ENCODE data around the gene FAM171A1.
"Not testable (repeated sequence)": the region's sequence is repeated elsewhere in the genome, so short reads cannot be mapped to it uniquely, and the experiment has no call there.

FAM171A1 gene

DNA sequence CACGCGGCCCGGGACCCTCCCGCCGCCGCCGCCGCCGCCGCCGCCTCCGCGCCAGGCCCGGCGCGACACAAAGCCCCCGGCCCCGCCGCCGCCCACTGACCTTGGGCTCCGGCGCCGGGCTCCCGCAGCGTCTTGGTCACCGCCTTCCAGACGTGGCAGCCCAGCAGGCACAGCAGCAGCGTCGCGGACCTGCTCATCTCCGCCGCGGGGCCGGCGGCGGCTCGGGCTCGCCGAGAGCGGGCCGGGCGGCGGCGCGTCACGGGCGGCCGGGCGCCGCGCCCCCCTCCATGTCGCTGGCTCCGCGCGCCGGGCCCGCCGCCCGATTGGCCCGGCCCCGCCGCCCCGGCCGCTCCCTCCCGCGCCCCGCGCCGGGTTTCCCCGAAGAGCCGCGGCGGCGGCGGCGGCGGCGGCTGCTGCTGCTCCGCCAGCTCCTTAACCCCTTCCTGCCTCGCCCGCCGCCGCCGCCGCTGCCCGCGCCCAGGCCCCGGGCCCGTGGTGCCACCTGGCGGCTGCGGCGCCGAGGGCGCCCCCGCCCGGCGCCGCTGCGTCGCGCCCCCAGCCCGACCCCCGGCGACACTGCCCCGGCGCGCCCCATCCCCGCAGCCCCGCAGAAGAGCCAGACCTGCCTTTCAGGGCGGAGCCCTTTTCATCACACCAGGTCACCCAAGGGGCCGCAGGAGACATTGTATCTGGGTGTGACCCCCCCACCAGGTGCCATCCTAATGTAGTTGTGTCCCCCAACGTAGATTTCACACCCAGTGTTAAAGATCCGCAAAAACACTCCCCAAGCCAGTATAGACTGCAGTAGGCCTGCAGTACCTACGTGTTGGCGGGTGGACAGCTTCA, at the start of gene FAM171A1:
Gene FAM171A1, minus strand, starts transcription at position 434 of the 846 bp plus-strand sequence. Its CDS starts 237 bp downstream, at position 197.
- DNase-seq: no peak

GRCh38 chr10:15420858-15421257, 49.8 kb upstream of the FAM171A1 start:
- no peak for DNase-seq

DNA sequence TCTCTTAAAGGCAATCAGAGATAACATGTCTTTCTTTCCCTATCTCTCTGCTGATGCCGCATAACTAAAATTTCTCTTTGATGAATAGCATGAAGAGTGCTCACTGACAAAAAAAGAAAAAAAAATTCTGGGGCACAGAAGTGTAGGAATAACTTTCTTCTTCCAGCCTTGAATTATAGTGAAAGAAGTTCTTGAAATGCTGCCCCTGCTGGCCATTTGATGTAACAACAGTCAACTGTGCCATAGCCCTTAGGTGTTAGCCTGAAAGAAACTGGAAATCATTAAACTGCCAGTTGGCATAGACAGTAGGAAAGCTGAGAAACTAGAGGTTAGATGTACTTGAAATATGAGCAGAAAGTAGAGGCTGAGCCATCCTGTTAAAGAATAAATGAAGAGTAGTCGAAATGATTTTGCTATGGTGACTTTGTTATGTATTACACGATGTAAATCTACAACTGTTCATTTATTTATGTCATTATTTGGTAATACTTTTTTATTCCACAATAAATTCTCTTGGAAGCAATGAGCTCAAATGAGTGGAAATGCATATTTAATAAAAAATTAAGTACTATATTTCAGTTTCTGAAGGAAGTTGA, 48.3 kb upstream of the FAM171A1 start:
- DNase-seq: no peak

DNA sequence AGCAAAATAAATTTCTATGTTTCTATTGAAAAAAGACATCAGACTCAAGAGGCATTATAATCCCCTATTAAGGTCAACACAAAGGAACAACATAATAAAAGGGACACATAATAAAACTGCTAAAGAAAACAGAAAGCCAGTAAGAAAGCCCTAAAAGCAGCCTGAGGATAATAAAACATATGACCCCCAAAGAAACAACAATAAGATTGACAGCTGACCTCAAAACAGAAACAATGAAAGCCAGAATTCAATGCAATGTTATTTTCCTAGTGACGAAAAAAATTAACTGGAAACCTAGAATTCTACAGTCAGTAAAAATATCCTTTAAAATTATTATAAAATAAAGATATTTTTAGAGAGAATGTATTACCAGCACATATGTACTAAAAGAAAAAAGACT, 44.9 kb upstream of the FAM171A1 start:
- DNase-seq: no peak

- no peak for DNase-seq
Observed at GRCh38 chr10:15411010-15411409, 39.9 kb upstream of the FAM171A1 start.

DNA sequence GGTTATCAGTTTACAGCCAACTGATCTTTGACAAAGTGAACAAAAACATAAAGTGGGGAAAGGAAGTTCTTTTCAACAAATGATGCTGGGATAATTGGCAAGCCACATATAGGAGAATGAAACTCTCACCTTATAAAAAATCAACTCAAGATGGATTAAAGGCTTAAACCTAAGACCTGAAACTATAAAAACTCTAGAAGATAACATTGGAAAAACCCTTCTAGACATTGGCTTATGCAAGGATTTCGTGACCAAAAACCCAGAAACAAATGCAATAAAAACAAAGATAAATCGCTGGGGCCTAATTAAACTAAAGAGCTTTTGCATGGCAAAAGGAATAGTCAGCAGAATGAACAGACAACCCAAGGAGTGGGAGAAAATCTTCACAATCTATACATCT, 38.3 kb upstream of the FAM171A1 start:
- not testable (repeated sequence) for DNase-seq

- DNase-seq: no peak
Observed at GRCh38 chr10:15408557-15408956, 37.5 kb upstream of the FAM171A1 start.

DNA sequence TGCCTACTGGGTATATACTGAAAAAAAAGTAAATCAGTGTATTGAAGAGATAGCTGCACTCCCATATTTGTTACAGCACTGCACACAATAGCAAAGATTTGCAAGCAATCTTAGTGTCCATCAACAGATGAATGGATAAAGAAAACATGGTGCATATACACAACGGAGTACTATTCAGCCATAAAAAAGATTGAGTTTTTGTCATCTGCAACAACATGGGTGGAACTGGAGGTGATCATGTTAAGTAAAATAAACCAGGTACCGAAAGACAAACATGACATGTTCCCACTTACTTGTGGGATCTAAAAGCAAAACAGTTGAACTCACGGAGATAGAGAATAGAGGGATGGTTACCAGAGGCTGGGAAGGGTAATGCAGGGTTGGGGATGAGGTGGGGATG, 34.2 kb upstream of the FAM171A1 start:
- no peak for DNase-seq

- no peak for DNase-seq
Observed at GRCh38 chr10:15401382-15401781, 30.3 kb upstream of the FAM171A1 start.

DNA sequence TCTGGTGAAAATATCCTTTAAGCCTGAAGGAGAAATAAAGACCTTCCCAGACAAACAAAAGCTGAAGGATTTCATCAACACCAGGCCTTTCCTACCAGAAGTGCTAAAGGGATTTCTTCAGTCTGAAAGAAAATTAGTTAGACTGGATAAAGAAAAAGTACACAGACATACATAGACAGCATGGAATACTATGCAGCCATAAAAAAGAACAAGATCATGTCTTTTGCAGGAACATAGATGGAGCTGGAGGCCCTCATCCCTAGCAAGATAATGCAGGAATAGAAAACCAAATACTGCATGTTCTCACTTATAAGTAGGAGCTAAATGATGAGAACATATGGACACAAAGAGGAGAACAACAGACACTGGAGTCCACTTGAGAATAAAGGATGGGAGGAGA, 29.4 kb upstream of the FAM171A1 start:
- DNase-seq: not testable (repeated sequence)

DNA sequence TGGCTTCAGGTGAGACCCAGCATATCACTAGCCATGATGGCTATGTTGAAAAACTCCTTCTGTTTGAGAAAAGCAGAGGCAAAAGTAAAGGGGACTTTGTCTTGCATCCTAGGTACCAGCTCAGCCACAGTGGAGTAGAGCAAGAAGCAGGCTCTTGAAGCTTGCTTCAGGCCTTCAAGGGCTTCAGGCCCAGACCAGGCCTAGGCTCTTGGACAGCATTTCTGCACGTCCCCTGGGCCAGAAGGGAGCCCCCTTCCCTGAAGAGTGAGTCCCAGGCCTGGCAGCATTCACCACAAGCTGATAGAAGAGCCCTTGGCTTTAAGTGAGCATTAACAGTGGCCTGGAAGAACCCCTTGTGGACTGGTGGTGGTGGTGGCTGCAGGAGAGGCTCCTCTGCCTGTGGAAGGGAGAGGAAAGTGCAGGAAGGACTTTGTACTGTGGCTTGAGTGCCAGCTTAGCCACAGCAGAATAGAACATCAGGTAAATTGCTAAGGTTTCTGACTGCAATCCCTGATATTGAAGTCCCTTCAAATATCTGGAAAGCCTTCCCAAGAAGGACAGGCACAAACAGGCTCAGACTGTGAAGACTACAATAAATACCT, 28.1 kb upstream of the FAM171A1 start:
- DNase-seq: no peak

GRCh38 chr10:15395935-15396334, 24.8 kb upstream of the FAM171A1 start:
- DNase-seq: no peak

GRCh38 chr10:15393139-15393825, 22.2 kb upstream of the FAM171A1 start:
- no peak for DNase-seq

GRCh38 chr10:15391491-15391890, 20.4 kb upstream of the FAM171A1 start:
- DNase-seq: no peak

GRCh38 chr10:15388172-15388571, 17.1 kb upstream of the FAM171A1 start:
- not testable (repeated sequence) for DNase-seq

GRCh38 chr10:15387021-15387420, 15.9 kb upstream of the FAM171A1 start:
- DNase-seq: no peak

GRCh38 chr10:15385552-15386455, 14.7 kb upstream of the FAM171A1 start:
- no peak for DNase-seq

GRCh38 chr10:15381420-15381819, 10.3 kb upstream of the FAM171A1 start:
- DNase-seq: no peak

DNA sequence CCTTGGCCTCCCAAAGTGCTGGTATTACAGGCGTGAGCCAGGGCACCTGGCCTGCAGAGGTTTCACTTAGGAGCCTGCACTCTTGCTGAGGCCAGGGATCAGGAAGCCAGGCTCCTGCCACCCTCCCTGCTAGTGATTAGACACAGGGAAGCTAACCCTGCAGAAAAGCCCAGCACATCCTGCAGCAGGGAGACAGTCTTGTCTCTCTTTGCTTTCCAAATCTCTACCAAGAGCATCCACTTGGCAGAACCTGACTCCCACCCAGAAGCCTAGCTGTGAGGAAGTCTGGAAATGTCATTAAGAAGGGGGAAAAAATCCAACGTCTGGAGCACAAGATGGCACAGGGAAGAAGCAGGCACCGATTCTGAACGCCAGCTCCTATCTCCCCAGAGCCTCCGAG, 8.0 kb upstream of the FAM171A1 start:
- DNase-seq: no peak

DNA sequence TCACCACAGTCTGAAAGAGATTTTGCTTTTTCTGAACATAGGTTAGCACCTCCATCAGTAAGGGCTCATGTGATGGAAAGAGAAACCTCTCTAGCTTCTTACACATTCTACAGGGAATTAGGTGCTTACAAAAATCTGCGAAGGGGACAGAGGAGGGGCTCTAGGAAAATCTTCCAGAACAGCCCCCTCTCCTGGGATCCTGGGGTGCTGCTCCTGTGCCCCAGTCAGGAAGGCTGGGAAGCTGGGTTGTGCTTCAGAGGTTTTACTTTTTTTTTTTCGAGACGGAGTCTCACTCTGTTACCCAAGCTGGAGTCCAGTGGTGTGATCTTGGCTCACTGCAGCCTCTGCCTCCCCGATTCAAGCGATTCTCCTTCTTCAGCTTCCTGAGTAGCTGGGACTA, 7.5 kb upstream of the FAM171A1 start:
- no peak for DNase-seq

DNA sequence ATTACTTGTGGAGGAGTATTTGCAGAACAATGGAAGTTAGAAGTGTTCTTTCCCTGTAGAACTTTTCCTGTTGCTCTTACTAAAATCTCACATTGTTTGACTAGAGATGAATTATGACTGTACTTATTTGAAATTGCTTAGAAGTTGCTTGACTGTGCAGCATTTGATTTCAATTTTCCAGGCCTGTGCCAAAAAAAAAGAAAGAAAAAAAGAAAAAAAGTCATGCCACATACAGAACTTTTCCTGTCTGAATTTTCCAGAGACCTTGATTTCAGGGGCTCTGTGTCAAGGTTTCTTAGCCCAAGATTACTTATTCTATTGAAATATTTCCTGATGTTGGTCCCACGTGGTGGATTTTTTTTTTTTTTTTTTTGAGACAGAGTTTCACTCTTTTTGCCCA, 3.5 kb upstream of the FAM171A1 start:
- no peak for DNase-seq

GRCh38 chr10:15374156-15374555, 3.1 kb upstream of the FAM171A1 start:
- no peak for DNase-seq
